B cell (primary cell): ENCODE data around the gene MKRN3. TPM values are rescaled to one million over a fixed set of nuclear protein-coding genes. Genes with fewer than 3 reads are reported as not detected.

Experiments used
- ATAC-seq: fragments of 200-7000 bp; cut with Tn5 transposase; one replicate; pipeline ENCODE4 v1.10.0; 2021; ENCODE audit warnings: low read depth, mild to moderate bottlenecking, moderate number of reproducible peaks, moderate library complexity
- CTCF ChIA-PET: fragments of 350-600 bp; sonication (Branson Sonifier 250); formaldehyde crosslinking; loops from one replicate; lab custom pipeline; 2021; ENCODE audit warnings: antibody characterized with exemption, inconsistent platforms; lab: Charles Lee
- POLR2A ChIA-PET: fragments of 350-600 bp; sonication (Branson Sonifier 250); formaldehyde crosslinking; loops from one replicate; lab custom pipeline; 2021; ENCODE audit warnings: antibody characterized with exemption; lab: Charles Lee
- DNase-seq: peaks from one replicate; pipeline ENCODE4 v3.0.0; 2013
- H2AFZ ChIP-seq: 2 replicates; pipeline ENCODE4 v1.6.1; 2012; ENCODE audit warnings: mild to moderate bottlenecking, low read depth, low read length; ENCODE audit not compliant: insufficient read depth, poor library complexity, severe bottlenecking
- H3K27ac ChIP-seq, 2 donors: 1 replicate in 1 of 2; 2 replicates in 1 of 2; pipeline ENCODE4 v1.5.1; 2012 to 2013; ENCODE audit warnings: low read length in 2 of 2, mild to moderate bottlenecking in 2 of 2, moderate library complexity in 1 of 2
- H3K27me3 ChIP-seq, 4 experiments: fragments of 200-600 bp in 1 of 4; sonication (generic) in 1 of 4; replicated peaks in 1 of 4; 1 replicate in 2 of 4; 2 replicates in 2 of 4; pipeline versions ENCODE4 v1.6.1 to v1.7.0; 2013 to 2016; ENCODE audit warnings: low read length in 3 of 4, mild to moderate bottlenecking in 2 of 4, mixed read lengths in 1 of 4, moderate library complexity in 1 of 4; ENCODE audit not compliant: insufficient read depth in 4 of 4, control insufficient read depth in 3 of 4; ENCODE audit errors: control extremely low read depth in 1 of 4
- H3K36me3 ChIP-seq, 2 experiments: replicated peaks in 1 of 2; 1 replicate in 1 of 2; 2 replicates in 1 of 2; pipeline versions ENCODE4 v1.6.1 to v1.7.1; 2013; ENCODE audit warnings: low read length in 1 of 2; ENCODE audit not compliant: insufficient read depth in 2 of 2, control insufficient read depth in 1 of 2; ENCODE audit errors: control extremely low read depth in 1 of 2, extremely low read depth in 1 of 2
- H3K4me1 ChIP-seq, 2 donors: fragments of 200-600 bp in 1 of 2; sonication (generic) in 1 of 2; 1 replicate in 1 of 2; 2 replicates in 1 of 2; pipeline versions ENCODE4 v1.5.1 to v1.6.1; 2013 to 2017; ENCODE audit warnings: low read length in 2 of 2; ENCODE audit not compliant: control insufficient read depth in 2 of 2, insufficient read depth in 2 of 2
- H3K4me2 ChIP-seq: replicated peaks from 2 replicates; pipeline ENCODE3; 2012; ENCODE audit warnings: mild to moderate bottlenecking, low read depth, low read length; ENCODE audit not compliant: poor library complexity, severe bottlenecking
- H3K4me3 ChIP-seq, 5 experiments: fragments of 200-600 bp in 1 of 5; sonication (generic) in 1 of 5; 1 replicate in 3 of 5; 2 replicates in 2 of 5; pipeline versions ENCODE4 v1.5.1 to v1.7.0; 2011 to 2016; ENCODE audit warnings: low read length in 4 of 5, mild to moderate bottlenecking in 4 of 5, low read depth in 2 of 5, control low read depth in 1 of 5, moderate library complexity in 1 of 5; ENCODE audit not compliant: insufficient read depth in 1 of 5; ENCODE audit errors: control extremely low read depth in 1 of 5, extremely low read depth in 1 of 5
- H3K79me2 ChIP-seq: fragments of 200-600 bp; sonication (generic); one replicate; pipeline ENCODE4 v1.6.0; 2016; ENCODE audit warnings: low read length; ENCODE audit not compliant: control insufficient read depth, insufficient read depth
- H3K9ac ChIP-seq: fragments of 200-600 bp; sonication (generic); 2 replicates; pipeline ENCODE4 v1.6.1; 2017; ENCODE audit warnings: mild to moderate bottlenecking, low read length, moderate library complexity
- H3K9me3 ChIP-seq, 3 donors: one replicate each; pipeline versions ENCODE4 v1.6.1 to v1.7.1; 2013; ENCODE audit warnings: low read length in 2 of 3; ENCODE audit not compliant: control insufficient read depth in 2 of 3, insufficient read depth in 1 of 3; ENCODE audit errors: control extremely low read depth in 1 of 3
- H4K20me1 ChIP-seq: 2 replicates; pipeline ENCODE4 v1.6.0; 2012; ENCODE audit warnings: mild to moderate bottlenecking, low read length; ENCODE audit not compliant: insufficient read depth, control insufficient read depth, poor library complexity, severe bottlenecking
- H3K27ac Mint-ChIP-seq: one replicate; pipeline ENCODE4 v1.8.0; 2021; ENCODE audit warnings: mixed read lengths
- H3K27me3 Mint-ChIP-seq: one replicate; pipeline ENCODE4 v1.8.0; 2021; ENCODE audit warnings: mixed read lengths
- H3K4me1 Mint-ChIP-seq: one replicate; pipeline ENCODE4 v1.8.0; 2021; ENCODE audit warnings: mixed read lengths
- H3K4me3 Mint-ChIP-seq: one replicate; pipeline ENCODE4 v1.8.0; 2021; ENCODE audit warnings: mixed read lengths
- H3K9me3 Mint-ChIP-seq: one replicate; pipeline ENCODE4 v1.8.0; 2022; ENCODE audit warnings: mixed read lengths; ENCODE audit not compliant: insufficient read depth
- EZH2 ChIP-seq: IDR thresholded peaks from 2 replicates; pipeline ENCODE4 v1.6.1; 2012; ENCODE audit warnings: borderline replicate concordance, low read depth, mild to moderate bottlenecking, moderate library complexity, low read length; ENCODE audit not compliant: insufficient read depth, poor library complexity, severe bottlenecking
- WGBS: methylation state at CpG from one replicate; pipeline ENCODE4 v1.1.5; 2013; ENCODE audit warnings: missing lambda C conversion rate; ENCODE audit not compliant: insufficient coverage; 5-methylcytosine and 5-hydroxymethylcytosine counted together
- intact Hi-C: fragments of 100-400 bp; cut with micrococcal nuclease; formaldehyde crosslinking; loops from one replicate; pipeline ENCODE4 v1.10.0; 2022
- polyA plus RNA-seq: library from polyadenylated mRNA; depleted of rRNA; stranded (reverse); fragments of >200 nt; gene quantifications from 2 replicates; pipeline ENCODE4 v1.2.3, GENCODE V29; 2012
- total RNA-seq, 2 donors: library from RNA; stranded (reverse); fragments of 120-200 nt in 1 of 2; gene quantifications; 1 replicate in 1 of 2; 2 replicates in 1 of 2; pipeline versions ENCODE4 v1.2.3 to v1.2.4, GENCODE V29; 2013 to 2022
- TF ChIP-seq, protein P1 (sequence below): fragments of 200-600 bp; IDR thresholded peaks from one replicate; pipeline ENCODE4 v1.8.0; 2022; ENCODE audit warnings: antibody characterized with exemption, mild to moderate bottlenecking

The MKRN3 gene
- total and polyA plus RNA-seq, 2 donors (not counting 1 experiment from before 2014, with no cell fraction given) = 0.61 to 0.76 TPM

DNA sequence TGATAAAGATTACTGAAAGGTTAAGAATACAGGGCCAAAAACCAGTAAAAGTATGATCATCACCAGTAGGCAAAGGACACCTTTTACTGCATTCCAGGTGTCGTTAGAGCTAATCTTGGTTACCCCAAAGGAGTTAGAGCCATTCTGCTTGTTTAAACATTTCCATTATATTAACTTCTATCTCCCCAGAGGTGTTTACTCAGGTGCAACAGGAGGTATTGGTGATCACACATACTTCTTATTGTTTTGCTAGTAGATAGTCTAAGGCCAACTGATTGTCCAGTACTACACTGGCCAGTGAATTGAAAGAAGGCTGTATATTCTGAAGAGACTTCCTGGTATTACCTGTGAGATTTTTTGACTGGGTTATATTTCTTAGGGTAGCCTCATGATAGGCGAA, 22.8 kb downstream of the MKRN3 start:
- Histone ChIP-seq H3K4me1 (no peaks in the 10 kb centered on the region), H3K9me3 (no peaks in the 10 kb centered on the region), H3K79me2 (no peaks in the 10 kb centered on the region), H3K4me3 (no peak overlapping the region), H3K4me2 (no peak overlapping the region), H3K36me3 (no peaks in the 10 kb centered on the region), H4K20me1 (no peaks in the 10 kb centered on the region), H2AFZ (no peak overlapping the region), H3K9ac (no peak overlapping the region), H3K27me3 (no peaks in the 10 kb centered on the region), H3K27ac (no peak overlapping the region)
- DNase-seq (no peak), ATAC-seq (no peak)
- Mint-ChIP-seq H3K4me3 (no peak overlapping the region), H3K27me3 (no peaks in the 10 kb centered on the region), H3K4me1 (no peaks in the 10 kb centered on the region), H3K27ac (no peak overlapping the region), H3K9me3 (peaks cover 3% of the 10 kb centered on the region)
- intact Hi-C loops = no loop called here
- ChIA-PET POLR2A (no interaction called here), CTCF (no interaction called here)
- TF ChIP-seq EZH2 = no peak
- TF ChIP-seq, protein P1, sequence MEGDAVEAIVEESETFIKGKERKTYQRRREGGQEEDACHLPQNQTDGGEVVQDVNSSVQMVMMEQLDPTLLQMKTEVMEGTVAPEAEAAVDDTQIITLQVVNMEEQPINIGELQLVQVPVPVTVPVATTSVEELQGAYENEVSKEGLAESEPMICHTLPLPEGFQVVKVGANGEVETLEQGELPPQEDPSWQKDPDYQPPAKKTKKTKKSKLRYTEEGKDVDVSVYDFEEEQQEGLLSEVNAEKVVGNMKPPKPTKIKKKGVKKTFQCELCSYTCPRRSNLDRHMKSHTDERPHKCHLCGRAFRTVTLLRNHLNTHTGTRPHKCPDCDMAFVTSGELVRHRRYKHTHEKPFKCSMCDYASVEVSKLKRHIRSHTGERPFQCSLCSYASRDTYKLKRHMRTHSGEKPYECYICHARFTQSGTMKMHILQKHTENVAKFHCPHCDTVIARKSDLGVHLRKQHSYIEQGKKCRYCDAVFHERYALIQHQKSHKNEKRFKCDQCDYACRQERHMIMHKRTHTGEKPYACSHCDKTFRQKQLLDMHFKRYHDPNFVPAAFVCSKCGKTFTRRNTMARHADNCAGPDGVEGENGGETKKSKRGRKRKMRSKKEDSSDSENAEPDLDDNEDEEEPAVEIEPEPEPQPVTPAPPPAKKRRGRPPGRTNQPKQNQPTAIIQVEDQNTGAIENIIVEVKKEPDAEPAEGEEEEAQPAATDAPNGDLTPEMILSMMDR = no peak
- 100% methylated on average over 1 of the region's 2 CpGs for WGBS

DNA sequence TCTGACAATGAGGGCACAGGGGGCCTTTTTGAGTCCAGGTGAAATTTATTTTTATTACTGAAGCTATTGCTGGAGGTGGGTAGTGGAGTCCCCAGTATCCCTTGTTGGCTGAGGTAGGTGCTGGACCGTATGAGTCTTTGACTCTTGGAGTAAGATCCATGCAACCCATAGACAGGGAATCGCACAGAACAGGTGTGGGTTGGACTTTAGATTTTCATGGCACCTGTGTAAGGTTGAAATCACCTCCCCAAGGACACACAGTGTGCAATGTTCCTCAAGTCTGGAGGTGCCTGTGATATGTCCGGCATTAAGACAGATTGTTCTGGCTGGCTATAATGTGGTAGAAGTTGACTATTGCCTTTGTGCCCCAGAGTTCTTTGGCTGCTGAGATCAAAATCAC, 23.5 kb downstream of the MKRN3 start:
- no peaks in the 10 kb centered on the region for H3K27me3 ChIP-seq
- H4K20me1 ChIP-seq = no peaks in the 10 kb centered on the region
- no peak overlapping the region for H3K4me3 Mint-ChIP-seq
- H3K27ac ChIP-seq = no peak overlapping the region
- H3K4me1 Mint-ChIP-seq = no peaks in the 10 kb centered on the region
- ATAC-seq (no peak), DNase-seq (no peak)
- no peak overlapping the region for H3K9ac ChIP-seq
- 0% methylated on average over 1 of the region's 3 CpGs for whole genome bisulfite sequencing
- no peaks in the 10 kb centered on the region for H3K36me3 ChIP-seq
- no peaks in the 10 kb centered on the region for H3K79me2 ChIP-seq
- intact Hi-C loops = no loop called here
- H2AFZ ChIP-seq = no peak overlapping the region
- ChIA-PET CTCF (no interaction called here), POLR2A (no interaction called here)
- no peaks in the 10 kb centered on the region for H3K9me3 ChIP-seq
- H3K4me2 ChIP-seq = no peak overlapping the region
- TF ChIP-seq, protein P1 = no peak
- no peak for TF ChIP-seq EZH2
- H3K4me3 ChIP-seq = no peak overlapping the region
- no peaks in the 10 kb centered on the region for H3K27me3 Mint-ChIP-seq
- no peaks in the 10 kb centered on the region for H3K4me1 ChIP-seq
- peaks cover 3% of the 10 kb centered on the region for H3K9me3 Mint-ChIP-seq
- no peak overlapping the region for H3K27ac Mint-ChIP-seq
